ENCODE results near the gene RUFY3.

The RUFY3 gene

GRCh38 chr4:70801265-70801809 is 79.6 kb downstream of the RUFY3 start:
- H3K27ac ChIP-seq (replicated peaks): no peak overlapping the region
- TF ChIP-seq CTCF (IDR thresholded peaks at IDR 0.05; ENCODE audit: insufficient read depth, low read length): no peak
- TF ChIP-seq GABPA (IDR thresholded peaks at IDR 0.05; ENCODE audit: low read depth): no peak
- TF ChIP-seq POLR2AphosphoS5 (IDR thresholded peaks at IDR 0.05; ENCODE audit: low read depth): no peak
- no peak for TF ChIP-seq SPI1 (IDR thresholded peaks at IDR 0.05; ENCODE audit: borderline replicate concordance, low read depth)
- no peak for TF ChIP-seq REST (IDR thresholded peaks at IDR 0.05; ENCODE audit: insufficient replicate concordance, low read depth)
- H3K4me3 ChIP-seq (replicated peaks; ENCODE audit: insufficient read depth, low read length): no peak overlapping the region
- no peaks in the 10 kb centered on the region for H3K27me3 ChIP-seq (ENCODE audit: insufficient read depth, poor library complexity, severe bottlenecking)
- DNase-seq (ENCODE audit: low read depth in 1 of 2, low spot score in 1 of 2): no peak

- DNase-seq (ENCODE audit: low read depth in 1 of 2, low spot score in 1 of 2): no peak
- H3K27ac ChIP-seq (replicated peaks): no peak overlapping the region
These were observed 81.3 kb downstream of the RUFY3 start for GRCh38 chr4:70802928-70803580.

More at GRCh38 chr4:70802928-70803580, 81.3 kb downstream of the RUFY3 start:
- H3K4me3 ChIP-seq (replicated peaks; ENCODE audit: insufficient read depth, low read length): no peak overlapping the region
- no peaks in the 10 kb centered on the region for H3K27me3 ChIP-seq (ENCODE audit: insufficient read depth, poor library complexity, severe bottlenecking)
- TF ChIP-seq POLR2AphosphoS5 (IDR thresholded peaks at IDR 0.05; ENCODE audit: low read depth): no peak
- no peak for TF ChIP-seq REST (IDR thresholded peaks at IDR 0.05; ENCODE audit: insufficient replicate concordance, low read depth)
- no peak for TF ChIP-seq GABPA (IDR thresholded peaks at IDR 0.05; ENCODE audit: low read depth)
- no peak for TF ChIP-seq SPI1 (IDR thresholded peaks at IDR 0.05; ENCODE audit: borderline replicate concordance, low read depth)
- TF ChIP-seq CTCF (IDR thresholded peaks at IDR 0.05; ENCODE audit: insufficient read depth, low read length): no peak
